ENCODE data around the gene FAM98C. TPM values are rescaled to one million over a fixed set of nuclear protein-coding genes. Genes with fewer than 3 reads are reported as not detected.
A peak's percentile ranks its signal among the peaks of the same experiment; 100 is the strongest.
"Not testable (repeated sequence)": the region's sequence is repeated elsewhere in the genome, so short reads cannot be mapped to it uniquely, and the experiment has no call there.

The FAM98C gene
- total RNA-seq: 11.8 TPM
- long read RNA-seq, transcript FAM98C-201 (8 exons, 1,271 nt): major isoform, 6 of 10 reads
- long read RNA-seq, partial matches to known transcripts: 4 of 10 reads
- long read RNA-seq, other reads (novel, unspliced or antisense): 0 of 10 reads

DNA sequence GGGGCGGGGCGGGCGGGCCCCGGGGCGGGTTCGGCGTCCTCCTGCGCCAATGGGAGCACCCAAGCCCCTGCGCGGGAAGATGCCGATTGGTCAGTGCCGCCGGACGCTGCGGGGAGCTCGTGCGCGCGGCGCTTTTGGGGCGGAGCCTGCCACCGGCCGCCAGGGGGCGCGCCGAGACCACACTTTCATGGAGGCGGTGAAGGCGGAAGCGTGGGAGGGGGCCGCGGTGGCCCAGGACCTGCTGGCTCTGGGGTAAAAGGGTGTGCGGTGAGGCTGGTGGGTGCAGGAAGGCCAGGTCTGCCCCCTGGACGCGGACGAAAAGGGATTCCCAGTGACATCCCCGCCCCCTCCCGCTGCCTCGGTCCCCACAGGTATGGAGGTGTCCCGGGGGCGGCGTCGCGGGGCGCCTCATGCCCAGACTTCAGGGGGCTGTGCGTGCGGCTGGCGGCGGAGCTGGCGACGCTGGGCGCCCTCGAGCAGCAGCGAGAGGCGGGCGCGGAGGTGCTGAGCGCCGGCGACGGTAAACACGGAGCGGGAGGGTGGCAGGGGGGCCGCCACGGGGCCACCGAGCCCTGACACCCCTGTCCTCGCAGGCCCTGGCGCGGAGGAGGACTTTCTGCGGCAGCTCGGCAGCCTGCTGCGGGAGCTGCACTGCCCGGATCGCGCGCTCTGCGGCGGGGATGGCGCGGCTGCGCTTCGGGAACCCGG lies at the start of gene FAM98C:
Gene FAM98C, plus strand, starts transcription at position 127 of the 708 bp plus-strand sequence. Its CDS starts 61 bp downstream, at position 188.
- peak; percentile 100 for DNase-seq (ENCODE audit: low spot score)

GRCh38 chr19:38355728-38356725 lies 46.9 kb upstream of the FAM98C start:
- no peak for DNase-seq (ENCODE audit: low spot score)

DNA sequence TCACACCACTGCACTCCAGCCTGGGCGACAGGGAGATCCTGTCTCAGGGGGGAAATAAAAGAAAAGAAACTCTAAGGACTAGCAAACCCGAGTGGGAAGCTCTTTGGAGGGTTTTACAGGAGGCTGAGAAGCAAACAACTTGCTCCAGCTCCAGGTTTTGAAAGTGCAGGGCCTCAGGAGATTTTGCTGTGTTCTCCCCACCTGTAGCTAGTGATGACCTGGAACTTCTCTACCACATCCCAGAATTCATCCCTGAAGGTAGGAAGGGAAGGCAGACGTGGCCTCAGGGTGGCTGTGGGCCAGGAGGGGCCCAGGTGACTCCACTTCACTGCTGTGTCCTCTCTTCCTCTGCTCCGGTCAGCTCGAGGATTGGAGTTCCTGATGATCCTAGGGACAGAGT lies 44.8 kb upstream of the FAM98C start:
- DNase-seq (ENCODE audit: low spot score): no peak

DNA sequence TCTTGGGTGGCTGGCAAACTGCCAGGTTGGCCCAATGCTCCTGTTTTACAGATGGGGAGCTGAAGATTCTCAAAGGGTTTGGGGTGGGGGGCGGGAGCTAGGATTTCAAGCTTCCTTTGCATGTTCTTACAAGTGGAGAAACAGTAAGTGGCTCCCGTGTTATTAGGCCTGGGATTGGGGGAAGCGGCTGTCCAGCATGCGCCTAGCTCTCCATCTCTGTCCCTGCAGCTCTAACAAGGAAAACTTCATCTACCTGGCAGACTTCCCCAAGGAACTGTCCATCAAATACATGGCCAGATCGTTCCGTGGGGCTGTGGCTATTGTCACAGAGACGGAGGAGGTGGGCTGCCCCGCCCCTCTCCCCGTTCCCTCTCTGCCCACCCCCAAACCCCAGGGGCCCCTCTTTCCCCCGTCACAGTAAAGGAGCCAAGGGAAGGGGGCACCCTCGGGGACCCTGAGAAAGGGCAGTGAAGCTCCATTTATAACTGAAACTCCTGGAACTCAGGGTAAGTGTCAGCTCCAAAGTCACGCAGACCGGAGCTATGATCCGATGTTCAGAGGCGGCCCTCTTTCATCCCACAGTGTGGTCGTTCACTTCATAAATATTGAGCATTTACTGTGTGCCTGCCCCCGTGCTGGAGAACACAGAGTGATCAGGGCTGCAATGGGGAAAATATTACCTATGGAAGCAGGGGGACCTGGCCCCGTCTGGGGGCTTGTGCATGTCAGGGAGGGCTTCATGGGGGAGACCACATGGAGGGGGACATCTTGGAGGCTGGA lies 43.5 kb upstream of the FAM98C start:
- no peak for DNase-seq (ENCODE audit: low spot score)

DNA sequence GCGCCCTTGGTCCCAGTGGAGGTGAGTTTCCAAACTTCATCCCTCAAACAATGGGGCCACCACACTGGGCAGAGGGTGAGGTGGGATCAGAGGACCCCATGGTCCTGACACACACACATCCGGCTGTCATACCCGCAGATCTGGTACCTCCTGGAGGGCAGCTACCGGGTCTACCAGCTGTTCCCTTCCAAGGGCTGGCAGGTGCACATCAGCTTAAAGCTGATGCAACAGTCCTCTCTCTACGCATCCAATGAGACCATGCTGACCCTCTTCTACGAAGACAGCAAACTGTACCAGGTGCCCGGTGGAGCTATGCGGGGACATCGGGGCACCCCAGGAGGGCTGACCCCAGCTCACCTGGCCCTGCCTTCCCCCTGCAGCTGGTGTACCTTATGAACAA lies 42.5 kb upstream of the FAM98C start:
- DNase-seq (ENCODE audit: low spot score): no peak

DNA sequence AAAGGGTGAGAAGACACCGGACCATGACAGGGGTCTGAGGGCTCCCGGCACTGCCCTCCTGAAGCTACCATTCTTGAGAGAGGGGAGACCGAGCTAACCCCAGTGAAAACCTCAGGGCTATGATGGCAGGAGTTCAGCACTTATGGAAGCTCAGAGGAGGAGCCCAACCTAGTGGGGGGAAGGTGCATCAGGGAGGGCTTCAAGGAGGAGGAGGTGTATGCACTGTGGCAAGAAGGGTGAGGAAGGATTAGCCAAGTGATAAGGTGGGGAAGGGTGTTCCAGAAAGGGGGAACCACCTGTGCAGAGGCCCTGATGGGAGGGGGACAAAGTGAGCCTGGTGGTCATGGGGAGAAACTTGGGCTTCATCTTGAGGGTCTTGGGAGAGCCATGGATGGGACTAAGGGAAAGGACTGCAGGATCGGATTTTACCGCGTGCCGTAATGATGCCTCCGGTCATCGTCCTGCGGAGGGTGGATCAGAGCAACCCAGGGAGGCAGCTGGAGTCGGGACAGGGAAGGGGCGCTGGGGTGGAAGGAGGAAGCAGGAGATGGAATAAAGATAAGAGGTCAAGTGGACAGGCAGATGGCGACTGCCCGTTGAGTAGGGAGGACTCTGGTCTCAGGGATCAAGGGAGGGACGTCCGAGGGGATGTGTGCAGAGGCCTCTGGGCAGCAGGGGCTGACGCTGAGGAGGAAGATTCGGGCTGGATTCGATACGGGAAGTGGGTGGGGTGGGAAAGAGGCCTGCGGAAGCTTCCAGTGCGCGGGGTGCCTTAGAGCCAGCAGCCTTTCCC lies 41.9 kb upstream of the FAM98C start:
- DNase-seq (ENCODE audit: low spot score): no peak

DNA sequence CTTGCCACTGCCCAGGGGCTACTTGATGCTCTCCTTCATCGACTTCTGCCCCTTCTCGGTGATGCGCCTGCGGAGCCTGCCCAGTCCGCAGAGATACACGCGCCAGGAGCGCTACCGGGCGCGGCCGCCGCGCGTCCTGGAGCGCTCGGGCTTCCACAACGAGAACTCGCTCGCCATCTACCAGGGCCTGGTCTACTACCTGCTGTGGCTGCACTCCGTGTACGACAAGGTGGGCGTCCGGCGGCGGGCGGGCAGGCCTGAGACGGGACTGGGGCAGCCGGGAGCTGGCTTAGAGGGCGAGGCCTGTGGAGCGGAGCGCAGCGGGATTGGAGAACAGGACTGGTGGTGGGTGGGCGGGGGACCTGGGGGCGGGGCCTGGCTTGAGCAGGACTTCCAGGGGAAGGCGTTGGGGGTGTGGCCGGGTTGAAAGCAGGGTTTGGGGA lies 41.2 kb upstream of the FAM98C start:
- DNase-seq (ENCODE audit: low spot score): peak; percentile 91

DNA sequence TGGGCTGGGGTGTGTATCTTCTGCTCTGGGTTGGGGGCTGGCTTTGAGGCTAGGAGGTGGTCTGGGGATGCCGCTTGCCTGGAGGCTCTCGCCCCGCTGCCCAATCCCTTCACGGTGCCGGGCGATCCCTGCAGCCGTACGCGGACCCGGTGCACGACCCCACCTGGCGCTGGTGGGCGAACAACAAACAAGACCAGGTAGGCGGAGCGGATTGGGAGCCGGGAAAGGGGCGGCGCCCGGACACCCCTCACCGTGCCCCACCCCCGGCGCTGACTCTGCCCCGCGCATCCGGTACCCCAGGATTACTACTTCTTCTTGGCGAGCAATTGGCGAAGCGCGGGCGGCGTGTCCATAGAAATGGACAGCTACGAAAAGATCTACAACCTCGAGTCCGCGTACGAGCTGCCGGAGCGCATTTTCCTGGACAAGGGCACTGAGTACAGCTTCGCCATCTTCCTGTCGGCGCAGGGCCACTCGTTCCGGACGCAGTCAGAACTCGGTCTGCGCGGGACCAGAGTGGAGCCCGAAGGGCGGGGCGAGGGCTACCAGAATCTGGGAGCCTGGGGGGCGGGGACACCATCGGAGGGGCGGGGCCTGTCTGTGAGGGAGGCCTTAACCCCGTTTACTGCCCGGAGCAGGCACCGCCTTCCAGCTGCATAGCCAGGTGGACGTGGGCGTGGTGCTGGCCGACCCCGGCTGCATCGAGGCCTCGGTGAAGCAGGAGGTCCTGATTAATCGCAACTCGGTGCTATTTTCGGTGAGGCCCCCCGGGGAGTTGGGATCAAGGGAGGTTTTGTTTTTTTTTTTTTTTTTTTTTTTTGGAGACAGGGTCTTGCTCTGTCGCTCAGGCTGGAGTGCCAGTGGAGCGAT lies 40.6 kb upstream of the FAM98C start:
- peak; percentile 91 for DNase-seq (ENCODE audit: low spot score)

- not testable (repeated sequence) for DNase-seq (ENCODE audit: low spot score)
Observed at GRCh38 chr19:38362946-38363688, 39.8 kb upstream of the FAM98C start.

DNA sequence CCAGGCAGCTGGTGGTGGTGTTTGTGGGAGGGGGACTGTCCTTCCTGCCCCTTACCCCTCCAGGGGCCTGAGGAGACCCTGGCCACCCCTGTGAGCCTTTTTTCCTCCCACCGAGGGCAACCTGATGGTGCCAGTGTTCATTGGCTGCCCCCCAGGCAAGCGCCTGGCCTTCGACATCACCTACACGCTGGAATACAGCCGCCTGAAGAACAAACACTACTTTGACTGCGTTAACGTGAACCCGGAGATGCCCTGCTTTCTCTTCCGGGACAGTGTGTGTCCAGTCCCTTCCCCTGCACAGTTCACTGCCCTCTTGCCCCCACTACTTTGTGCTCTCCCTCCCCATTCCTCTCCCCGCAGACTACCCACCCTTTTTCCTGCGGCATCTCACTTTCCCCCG lies 35.9 kb upstream of the FAM98C start:
- DNase-seq (ENCODE audit: low spot score): no peak

DNA sequence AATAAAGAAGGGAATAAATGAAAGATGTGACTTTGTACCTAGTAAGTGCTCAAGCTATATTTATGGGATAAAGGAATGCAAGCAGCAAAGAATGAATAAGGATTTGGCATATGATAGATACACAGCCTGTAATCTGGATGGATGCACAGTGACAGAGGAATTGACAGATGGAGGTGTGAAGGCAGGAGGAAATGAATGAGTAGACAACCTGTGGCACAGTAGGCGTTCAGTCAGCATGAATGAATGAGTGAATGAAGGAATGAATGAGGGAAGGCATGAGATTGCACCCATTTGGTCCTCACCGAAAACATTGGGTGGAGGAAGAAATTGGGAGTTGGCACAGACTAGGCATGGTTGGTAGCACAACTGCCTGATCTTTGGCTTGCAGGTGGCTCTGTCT lies 33.3 kb upstream of the FAM98C start:
- no peak for DNase-seq (ENCODE audit: low spot score)

GRCh38 chr19:38370299-38370698 lies 32.6 kb upstream of the FAM98C start:
- no peak for DNase-seq (ENCODE audit: low spot score)

- no peak for DNase-seq (ENCODE audit: low spot score)
Observed at GRCh38 chr19:38371081-38371480, 31.8 kb upstream of the FAM98C start.

- DNase-seq (ENCODE audit: low spot score): no peak
Observed at GRCh38 chr19:38373907-38374331, 29.0 kb upstream of the FAM98C start.

DNA sequence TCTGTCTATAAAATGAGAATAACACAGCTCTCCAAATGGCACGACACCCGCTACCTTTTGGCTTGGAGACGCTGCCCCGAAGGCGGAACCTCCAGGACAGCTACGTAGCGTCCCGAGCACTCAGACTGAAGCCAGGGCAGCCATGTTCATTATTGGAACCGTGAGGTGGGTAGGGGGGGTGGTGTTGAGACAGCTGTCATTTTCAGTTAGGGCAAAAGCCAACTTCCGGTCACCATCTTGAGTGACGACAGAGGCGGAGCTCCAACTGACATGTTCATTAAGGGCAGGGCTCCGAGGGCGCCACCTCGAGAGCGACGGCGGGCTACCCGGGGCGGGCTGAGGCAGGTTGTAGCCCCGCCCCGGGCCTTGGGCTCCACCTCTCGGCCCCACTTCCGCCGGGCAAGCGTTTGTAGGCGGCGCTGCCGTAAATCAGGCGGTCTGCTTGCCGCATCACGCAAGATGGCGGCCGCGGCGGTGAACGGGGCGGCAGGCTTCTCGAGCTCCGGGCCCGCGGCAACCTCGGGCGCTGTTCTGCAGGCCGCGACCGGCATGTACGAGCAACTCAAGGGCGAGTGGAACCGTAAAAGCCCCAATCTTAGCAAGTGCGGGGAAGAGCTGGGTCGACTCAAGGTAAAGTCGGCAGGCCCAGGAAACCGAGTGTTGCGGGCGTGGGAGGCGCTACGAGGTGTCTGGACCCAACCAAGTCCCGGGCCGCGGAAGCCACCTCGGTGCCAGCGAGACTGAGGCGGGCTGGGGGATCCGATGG lies 28.4 kb upstream of the FAM98C start, which contains the start of gene PSMD8:
Gene PSMD8, plus strand, starts transcription at position 240 of the 766 bp plus-strand sequence. Its CDS starts 31 bp downstream, at position 271.
- DNase-seq (ENCODE audit: low spot score): peak; percentile 100

DNA sequence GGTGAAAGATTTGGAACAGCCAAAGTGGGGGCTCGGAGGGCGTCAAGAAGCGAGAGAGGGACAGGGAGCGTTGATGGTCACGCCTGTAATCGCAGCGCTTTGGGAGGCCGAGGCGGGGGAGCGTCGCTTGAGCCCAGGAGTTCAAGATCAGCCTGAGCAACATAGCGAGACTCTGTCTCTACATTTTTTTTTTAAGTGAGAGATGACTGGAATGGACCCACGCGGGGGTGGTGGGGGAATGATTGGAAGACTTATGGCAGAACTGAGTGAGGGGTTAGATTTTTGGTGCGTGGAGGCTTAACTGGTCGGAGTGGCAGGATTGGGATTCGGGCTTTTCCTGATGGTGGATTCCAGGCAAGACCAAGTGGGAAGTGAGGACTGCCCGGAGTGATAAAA lies 27.8 kb upstream of the FAM98C start:
- no peak for DNase-seq (ENCODE audit: low spot score)

GRCh38 chr19:38375748-38376147 lies 27.1 kb upstream of the FAM98C start:
- no peak for DNase-seq (ENCODE audit: low spot score)

GRCh38 chr19:38376576-38376975 lies 26.3 kb upstream of the FAM98C start:
- DNase-seq (ENCODE audit: low spot score): no peak
